Trophoblast cell (in vitro differentiated cells and primary cell): ENCODE results near the gene CPNE2.

Source experiments
- DNase-seq, 2 donors: peaks; one replicate each; pipeline ENCODE4 v3.0.0-alpha.2; 2016
- H2AFZ ChIP-seq: 2 replicates; pipeline ENCODE4 v1.6.1; 2013; ENCODE audit warnings: low read length, moderate library complexity, mild to moderate bottlenecking; ENCODE audit not compliant: insufficient read depth, poor library complexity
- H2AK5ac ChIP-seq: 2 replicates; pipeline ENCODE4 v1.6.1; 2013; ENCODE audit warnings: mild to moderate bottlenecking, low read length
- H2BK120ac ChIP-seq: 2 replicates; pipeline ENCODE4 v1.6.1; 2013; ENCODE audit warnings: low read length, mild to moderate bottlenecking, moderate library complexity; ENCODE audit not compliant: insufficient read depth, poor library complexity
- H2BK12ac ChIP-seq: 2 replicates; pipeline ENCODE4 v1.6.1; 2013; ENCODE audit warnings: mild to moderate bottlenecking, low read length, moderate library complexity
- H2BK5ac ChIP-seq: 2 replicates; pipeline ENCODE4 v1.6.1; 2013; ENCODE audit warnings: low read length, low read depth, moderate library complexity, mild to moderate bottlenecking; ENCODE audit not compliant: poor library complexity
- H3K14ac ChIP-seq: 2 replicates; pipeline ENCODE4 v1.6.1; 2013; ENCODE audit warnings: mild to moderate bottlenecking, low read length
- H3K18ac ChIP-seq: 2 replicates; pipeline ENCODE4 v1.6.1; 2013; ENCODE audit warnings: mild to moderate bottlenecking, low read length
- H3K23ac ChIP-seq: 2 replicates; pipeline ENCODE4 v1.6.1; 2013; ENCODE audit warnings: low read length
- H3K27ac ChIP-seq: 2 replicates; pipeline ENCODE4 v1.5.1; 2013; ENCODE audit warnings: low read depth, mild to moderate bottlenecking, inconsistent platforms, low read length, moderate library complexity
- H3K27me3 ChIP-seq: 2 replicates; pipeline ENCODE4 v1.6.1; 2013; ENCODE audit warnings: inconsistent platforms, mild to moderate bottlenecking, low read length, moderate library complexity; ENCODE audit not compliant: insufficient read depth
- H3K36me3 ChIP-seq, 2 experiments: 1 replicate in 1 of 2; 2 replicates in 1 of 2; pipeline ENCODE4 v1.6.1; 2013; ENCODE audit warnings: low read length in 2 of 2, mild to moderate bottlenecking in 2 of 2, moderate library complexity in 1 of 2; ENCODE audit not compliant: insufficient read depth in 2 of 2, control insufficient read depth in 1 of 2
- H3K4ac ChIP-seq: 2 replicates; pipeline ENCODE4 v1.6.1; 2013; ENCODE audit warnings: low read depth, mild to moderate bottlenecking, low read length, moderate library complexity
- H3K4me1 ChIP-seq, 2 experiments: 1 replicate in 1 of 2; 2 replicates in 1 of 2; pipeline ENCODE4 v1.6.1; 2013; ENCODE audit warnings: low read length in 2 of 2, mild to moderate bottlenecking in 2 of 2, moderate library complexity in 1 of 2; ENCODE audit not compliant: insufficient read depth in 2 of 2, control insufficient read depth in 1 of 2
- H3K4me2 ChIP-seq: 2 replicates; pipeline ENCODE4 v1.6.1; 2013; ENCODE audit warnings: inconsistent platforms, mild to moderate bottlenecking, low read length, moderate library complexity
- H3K4me3 ChIP-seq: 2 replicates; pipeline ENCODE4 v1.5.1; 2013; ENCODE audit warnings: mild to moderate bottlenecking, low read depth, low read length, inconsistent platforms
- H3K79me1 ChIP-seq: one replicate; pipeline ENCODE4 v1.6.1; 2013; ENCODE audit warnings: low read length
- H3K79me2 ChIP-seq: 2 replicates; pipeline ENCODE4 v1.6.1; 2013; ENCODE audit warnings: low read length, mild to moderate bottlenecking; ENCODE audit not compliant: control insufficient read depth, insufficient read depth, poor library complexity
- H3K9ac ChIP-seq: 2 replicates; pipeline ENCODE4 v1.6.1; 2013; ENCODE audit warnings: mild to moderate bottlenecking, low read length
- H3K9me3 ChIP-seq: 2 replicates; pipeline ENCODE4 v1.6.1; 2013; ENCODE audit warnings: low read depth, mild to moderate bottlenecking, control low read depth, inconsistent platforms, low read length; ENCODE audit not compliant: insufficient read depth
- H4K12ac ChIP-seq: 2 replicates; pipeline ENCODE4 v1.6.1; 2013; ENCODE audit warnings: low read depth, mild to moderate bottlenecking, low read length, moderate library complexity
- H4K8ac ChIP-seq: 2 replicates; pipeline ENCODE4 v1.6.1; 2013; ENCODE audit warnings: low read depth, mild to moderate bottlenecking, low read length, moderate library complexity
- H4K91ac ChIP-seq: one replicate; pipeline ENCODE4 v1.6.1; 2013; ENCODE audit warnings: low read depth, mild to moderate bottlenecking, low read length, moderate library complexity
- WGBS: extraction: QIAGEN DNeasy Blood & Tissue Kit; methylation state at CpG from one replicate; pipeline ENCODE4 v1.1.7; 2013; ENCODE audit warnings: missing lambda C conversion rate; ENCODE audit not compliant: insufficient read length, insufficient coverage; ENCODE audit errors: extremely low coverage; 5-methylcytosine and 5-hydroxymethylcytosine counted together

Gene CPNE2

DNA sequence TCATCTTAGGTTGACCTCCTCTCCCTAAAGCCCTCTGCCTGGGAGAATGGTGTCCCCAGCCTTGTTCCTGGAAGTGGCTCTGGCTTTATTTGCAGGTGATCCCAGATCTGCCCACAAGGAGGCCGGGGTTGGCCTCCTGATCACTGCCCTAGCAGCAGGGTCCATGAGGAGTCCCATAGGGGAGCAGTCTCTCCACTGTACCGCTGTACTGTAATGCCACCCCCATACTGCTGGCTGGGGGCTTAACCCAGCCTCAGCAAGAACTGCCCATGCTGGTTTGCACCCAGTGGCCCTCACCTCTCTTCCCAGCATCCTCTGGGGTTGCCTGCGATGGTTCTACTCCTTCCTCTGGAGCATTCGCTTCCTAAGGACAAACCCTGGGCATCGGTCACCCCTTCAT, 54.4 kb downstream of the CPNE2 start:
- H3K23ac ChIP-seq = no peak overlapping the region
- peaks cover 5% of the 10 kb centered on the region for H3K9me3 ChIP-seq
- no peak overlapping the region for H2BK120ac ChIP-seq
- no peak overlapping the region for H4K12ac ChIP-seq
- no peak overlapping the region for H3K27ac ChIP-seq
- H3K4me1 ChIP-seq = peaks cover 0 to 6% of the 10 kb centered on the region in 2 experiments
- no peak overlapping the region for H3K18ac ChIP-seq
- peaks cover 10 to 15% of the 10 kb centered on the region in 2 experiments for H3K36me3 ChIP-seq
- no peak overlapping the region for H3K4me2 ChIP-seq
- H3K79me2 ChIP-seq = no peaks in the 10 kb centered on the region
- H3K4ac ChIP-seq = no peak overlapping the region
- H2AFZ ChIP-seq = no peak overlapping the region
- H2AK5ac ChIP-seq = no peak overlapping the region
- H4K8ac ChIP-seq = no peak overlapping the region
- H2BK12ac ChIP-seq = no peak overlapping the region
- no peak overlapping the region for H3K4me3 ChIP-seq
- no peak overlapping the region for H2BK5ac ChIP-seq
- WGBS = no CpG with 5 or more reads among the region's 5 CpGs
- DNase-seq = no peak
- no peak overlapping the region for H3K14ac ChIP-seq
- H3K79me1 ChIP-seq = no peaks in the 10 kb centered on the region
- H3K27me3 ChIP-seq = no peaks in the 10 kb centered on the region
- H3K9ac ChIP-seq = no peak overlapping the region
- no peak overlapping the region for H4K91ac ChIP-seq

DNA sequence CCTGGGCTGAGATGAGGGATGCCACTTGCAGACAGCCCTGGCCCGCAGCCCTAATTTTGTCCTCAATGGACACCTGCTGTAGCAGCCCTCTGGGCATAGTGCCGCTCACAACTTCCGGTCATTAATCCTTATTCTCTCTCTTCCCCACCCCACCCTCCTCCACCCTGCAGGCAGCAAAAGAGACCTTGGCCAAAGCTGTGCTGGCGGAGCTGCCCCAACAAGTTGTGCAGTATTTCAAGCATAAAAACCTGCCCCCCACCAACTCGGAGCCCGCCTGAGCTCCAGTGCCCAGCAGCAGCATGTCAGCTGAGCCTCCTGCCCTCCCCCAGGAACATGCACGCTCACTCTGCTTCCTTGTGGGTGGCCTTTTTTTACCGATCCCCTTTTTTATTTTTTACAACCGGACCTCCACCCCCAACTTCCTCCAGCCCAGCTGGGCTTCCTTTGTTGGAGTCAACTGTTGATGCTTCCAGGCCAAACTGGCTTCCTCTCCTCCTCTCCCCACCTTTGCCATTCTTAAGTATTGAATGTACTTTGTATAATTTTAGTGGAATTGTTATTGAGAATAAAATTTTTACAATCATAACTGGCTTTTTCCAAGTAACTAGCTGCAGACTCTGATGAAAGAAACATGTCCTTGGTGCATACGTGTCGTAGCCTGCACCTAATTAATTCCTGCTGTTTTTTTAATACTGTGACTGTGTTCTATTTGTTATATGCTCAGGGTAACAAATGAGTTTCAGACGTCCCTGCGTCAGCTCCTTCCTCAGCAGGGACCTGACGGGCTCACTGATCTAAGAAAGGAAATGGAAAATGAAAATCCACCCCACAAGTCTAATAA, 55.2 kb downstream of the CPNE2 start:
- Histone ChIP-seq H3K14ac (no peak overlapping the region), H3K79me2 (no peaks in the 10 kb centered on the region), H3K9me3 (peaks cover 5% of the 10 kb centered on the region), H3K27ac (no peak overlapping the region), H3K36me3 (peaks cover 10 to 18% of the 10 kb centered on the region in 2 experiments), H4K12ac (no peak overlapping the region), H2AFZ (no peak overlapping the region), H3K4me1 (no peaks in the 10 kb centered on the region), H4K91ac (no peak overlapping the region), H2BK12ac (no peak overlapping the region), H3K4me2 (no peak overlapping the region), H3K79me1 (no peaks in the 10 kb centered on the region), H3K4ac (no peak overlapping the region), H3K27me3 (no peaks in the 10 kb centered on the region), H3K9ac (no peak overlapping the region), H2BK120ac (no peak overlapping the region), H2BK5ac (no peak overlapping the region), H3K4me3 (no peak overlapping the region), H4K8ac (no peak overlapping the region), H3K18ac (no peak overlapping the region), H3K23ac (no peak overlapping the region), H2AK5ac (no peak overlapping the region)
- WGBS = no CpG with 5 or more reads among the region's 14 CpGs
- DNase-seq = no peak

DNA sequence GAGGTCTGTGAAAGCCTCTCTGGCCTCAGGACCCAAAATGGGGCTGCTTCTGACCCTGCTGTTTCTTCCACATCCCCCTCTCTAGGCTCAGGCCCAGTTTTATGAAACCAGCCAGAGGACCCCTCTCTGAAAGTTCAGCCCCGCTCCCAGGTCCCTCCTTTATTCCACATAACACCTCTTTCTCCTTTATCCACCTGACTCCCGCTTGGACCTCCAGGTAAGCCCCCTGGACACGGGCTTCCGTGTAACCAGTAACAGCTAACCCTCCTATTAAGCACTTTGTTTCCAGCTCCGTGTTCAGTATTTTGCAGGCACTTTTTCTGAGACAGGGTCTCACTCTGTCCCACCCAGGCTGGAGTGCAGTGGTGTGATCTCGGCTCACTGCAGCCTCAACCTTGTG, 56.1 kb downstream of the CPNE2 start:
- no peak for DNase-seq
- Histone ChIP-seq H4K91ac (no peak overlapping the region), H2BK5ac (no peak overlapping the region), H3K79me2 (no peaks in the 10 kb centered on the region), H2BK120ac (no peak overlapping the region), H3K14ac (no peak overlapping the region), H3K23ac (no peak overlapping the region), H3K18ac (no peak overlapping the region), H2AFZ (no peak overlapping the region), H3K9ac (no peak overlapping the region), H4K8ac (no peak overlapping the region), H3K4me2 (no peak overlapping the region), H4K12ac (no peak overlapping the region), H2AK5ac (no peak overlapping the region), H3K27me3 (no peaks in the 10 kb centered on the region), H3K27ac (no peak overlapping the region), H2BK12ac (no peak overlapping the region), H3K4me3 (no peak overlapping the region), H3K4ac (no peak overlapping the region), H3K36me3 (peaks cover 7 to 23% of the 10 kb centered on the region in 2 experiments), H3K79me1 (no peaks in the 10 kb centered on the region), H3K4me1 (no peaks in the 10 kb centered on the region), H3K9me3 (peaks cover 5% of the 10 kb centered on the region)
- WGBS = no CpG with 5 or more reads among the region's 6 CpGs

DNA sequence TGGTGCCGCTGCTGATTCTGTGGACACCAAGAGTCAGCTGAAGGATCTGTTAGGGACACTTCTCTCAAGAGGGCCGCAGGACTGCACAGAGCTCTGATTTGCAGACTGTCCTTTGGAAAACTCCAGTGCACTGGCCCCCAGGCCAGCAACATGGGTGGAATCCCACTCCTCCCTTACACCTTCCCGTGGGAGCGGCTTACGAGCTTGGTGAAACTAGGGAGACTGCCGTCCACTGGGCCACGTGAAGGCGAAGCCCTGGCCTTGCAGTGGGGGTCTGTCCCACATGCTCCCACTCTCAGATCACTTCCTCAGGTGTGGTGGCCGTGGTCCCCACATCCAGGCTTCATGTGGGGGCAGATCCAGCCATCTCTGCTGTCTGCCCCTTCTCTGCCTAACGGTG, 57.0 kb downstream of the CPNE2 start:
- H2AK5ac ChIP-seq = no peak overlapping the region
- no peak overlapping the region for H4K12ac ChIP-seq
- H2AFZ ChIP-seq = no peak overlapping the region
- H3K4ac ChIP-seq = no peak overlapping the region
- H3K4me2 ChIP-seq = no peak overlapping the region
- no peak overlapping the region for H3K18ac ChIP-seq
- no peak overlapping the region for H4K8ac ChIP-seq
- H3K27me3 ChIP-seq = no peaks in the 10 kb centered on the region
- H3K36me3 ChIP-seq = peaks cover 13 to 29% of the 10 kb centered on the region in 2 experiments
- H3K9ac ChIP-seq = no peak overlapping the region
- no peak overlapping the region for H3K14ac ChIP-seq
- DNase-seq = no peak
- H3K79me2 ChIP-seq = no peaks in the 10 kb centered on the region
- H3K4me1 ChIP-seq = no peaks in the 10 kb centered on the region
- no peak overlapping the region for H2BK120ac ChIP-seq
- no peak overlapping the region for H3K23ac ChIP-seq
- H3K27ac ChIP-seq = no peak overlapping the region
- H3K79me1 ChIP-seq = no peaks in the 10 kb centered on the region
- no peak overlapping the region for H2BK5ac ChIP-seq
- no CpG with 5 or more reads among the region's 10 CpGs for WGBS
- H3K9me3 ChIP-seq = peaks cover 3% of the 10 kb centered on the region
- no peak overlapping the region for H4K91ac ChIP-seq
- no peak overlapping the region for H2BK12ac ChIP-seq
- H3K4me3 ChIP-seq = no peak overlapping the region
